Endothelial cell of umbilical vein (primary cell): ENCODE data around the gene MAGEA11. TPM values are rescaled to one million over a fixed set of nuclear protein-coding genes. Genes with fewer than 3 reads are reported as not detected.

Experiments
- BruUV-seq: library from RNA; stranded (reverse); fragments of 400-500 nt; replicated peaks from 2 replicates; lab custom pipeline; 2021; lab: Mats Ljungman, UMichigan
- CTCF ChIA-PET: fragments of 300-600, 350-600 bp; sonication (Branson Sonifier 250); formaldehyde crosslinking; loops from one replicate; lab custom pipeline; 2021; ENCODE audit warnings: antibody characterized with exemption, inconsistent platforms; lab: Charles Lee
- POLR2A ChIA-PET: fragments of 300-600, 350-600 bp; sonication (Branson Sonifier 250); formaldehyde crosslinking; loops from one replicate; lab custom pipeline; 2021; ENCODE audit warnings: antibody characterized with exemption, inconsistent platforms; lab: Charles Lee
- DNase-seq: peaks from one replicate; pipeline ENCODE4 v3.0.0-alpha.2; 2011; ENCODE audit warnings: low read depth, low spot score
- FAIRE-seq: peaks from 2 replicates; lab custom pipeline; 2011; peaks lifted over from hg19 to GRCh38; lab: Jason Lieb, UNC
- H2AFZ ChIP-seq: 2 replicates; pipeline ENCODE4 v1.6.0; 2012; ENCODE audit warnings: low read depth, low read length, control low read depth, inconsistent platforms
- H3K27ac ChIP-seq: 2 replicates; pipeline ENCODE4 v1.5.1; 2011; ENCODE audit warnings: low read depth, mild to moderate bottlenecking, control low read depth, low read length, moderate library complexity; ENCODE audit not compliant: insufficient read depth
- H3K27me3 ChIP-seq, 2 experiments: 2 replicates each; pipeline versions ENCODE4 v1.6.0 to v1.6.1; 2011; ENCODE audit warnings: low read length in 2 of 2, mixed read lengths in 1 of 2; ENCODE audit not compliant: control insufficient read depth in 2 of 2, insufficient read depth in 2 of 2
- H3K36me3 ChIP-seq, 2 experiments: 2 replicates in 1 of 2; 3 replicates in 1 of 2; pipeline ENCODE4 v1.5.1; 2011; ENCODE audit warnings: low read length in 2 of 2, mild to moderate bottlenecking in 1 of 2, moderate library complexity in 1 of 2; ENCODE audit not compliant: control insufficient read depth in 2 of 2, insufficient read depth in 2 of 2; ENCODE audit errors: extremely low read depth in 1 of 2
- H3K4me1 ChIP-seq: 3 replicates; pipeline ENCODE4 v1.5.1; 2011; ENCODE audit warnings: mild to moderate bottlenecking, low read length; ENCODE audit not compliant: control insufficient read depth, insufficient read depth; ENCODE audit errors: extremely low read depth
- H3K4me2 ChIP-seq: 2 replicates; pipeline ENCODE4 v1.6.1; 2011; ENCODE audit warnings: low read length, control low read depth, mixed read lengths; ENCODE audit not compliant: insufficient read depth
- H3K4me3 ChIP-seq, 3 experiments: fragments of 200-600 bp in 1 of 3; sonication (generic), shearing (Covaris generic) in 1 of 3; replicated peaks in 1 of 3; 2 replicates each; pipeline ENCODE4 v1.5.1; 2011 to 2016; ENCODE audit warnings: control low read depth in 3 of 3, low read length in 3 of 3, mild to moderate bottlenecking in 2 of 3, inconsistent platforms in 1 of 3, low read depth in 1 of 3, moderate library complexity in 1 of 3; ENCODE audit not compliant: insufficient read depth in 1 of 3
- H3K79me2 ChIP-seq: 2 replicates; pipeline ENCODE4 v1.6.0; 2012; ENCODE audit warnings: low read length, inconsistent platforms; ENCODE audit not compliant: control insufficient read depth, insufficient read depth
- H3K9ac ChIP-seq: replicated peaks from 2 replicates; pipeline ENCODE3; 2011; ENCODE audit warnings: low read length, control low read depth; ENCODE audit not compliant: insufficient read depth; ENCODE audit errors: extremely low read depth
- H3K9me1 ChIP-seq: replicated peaks from 3 replicates; pipeline ENCODE4 v1.6.0; 2011; ENCODE audit warnings: mild to moderate bottlenecking, low read length; ENCODE audit not compliant: control insufficient read depth, insufficient read depth; ENCODE audit errors: extremely low read depth
- H3K9me3 ChIP-seq: replicated peaks from 2 replicates; pipeline ENCODE4 v1.5.1; 2012; ENCODE audit warnings: low read length, inconsistent platforms; ENCODE audit not compliant: control insufficient read depth, insufficient read depth
- H4K20me1 ChIP-seq: replicated peaks from 2 replicates; pipeline ENCODE3; 2011; ENCODE audit warnings: mild to moderate bottlenecking, low read length; ENCODE audit not compliant: control insufficient read depth, insufficient read depth; ENCODE audit errors: extremely low read depth
- CTCF ChIP-seq, 2 donors: IDR thresholded peaks; 1 replicate in 1 of 2; 2 replicates in 1 of 2; pipeline ENCODE4 v1.5.1; 2011; ENCODE audit warnings: low read length in 2 of 2, mild to moderate bottlenecking in 2 of 2, moderate library complexity in 2 of 2, control low read depth in 1 of 2, inconsistent platforms in 1 of 2, low read depth in 1 of 2; ENCODE audit not compliant: insufficient read depth in 1 of 2; ENCODE audit errors: extremely low read depth in 1 of 2
- EZH2 ChIP-seq: IDR thresholded peaks from 2 replicates; pipeline ENCODE4 v1.6.1; 2012; ENCODE audit warnings: borderline replicate concordance, low read depth, mild to moderate bottlenecking, moderate library complexity, low read length, inconsistent platforms; ENCODE audit not compliant: severe bottlenecking
- FOS ChIP-seq: IDR thresholded peaks from 2 replicates; pipeline ENCODE4 v1.6.1; 2011; ENCODE audit warnings: mild to moderate bottlenecking, low read length, moderate library complexity, borderline replicate concordance; ENCODE audit not compliant: insufficient read depth
- GATA2 ChIP-seq: IDR thresholded peaks from 2 replicates; pipeline ENCODE4 v1.7.0; 2011; ENCODE audit warnings: low read depth, mild to moderate bottlenecking, moderate library complexity, mixed read lengths, low read length; ENCODE audit not compliant: insufficient read length, insufficient read depth
- JUN ChIP-seq: IDR thresholded peaks from 2 replicates; pipeline ENCODE4 v1.6.1; 2011; ENCODE audit warnings: borderline replicate concordance, low read depth; ENCODE audit not compliant: insufficient read length, insufficient read depth
- MYC ChIP-seq: IDR thresholded peaks from one replicate; pipeline ENCODE4 v1.6.1; 2011; ENCODE audit warnings: mild to moderate bottlenecking, low read depth, low read length
- POLR2A ChIP-seq: IDR thresholded peaks from 2 replicates; pipeline ENCODE4 v1.6.1; 2012; ENCODE audit warnings: low read depth, mild to moderate bottlenecking, control low read depth, low read length
- POLR2AphosphoS5 ChIP-seq: IDR thresholded peaks from 2 replicates; pipeline ENCODE4 v1.6.1; 2012; ENCODE audit warnings: low read depth, mild to moderate bottlenecking, control low read depth, low read length, moderate library complexity; ENCODE audit not compliant: insufficient read depth
- dilution Hi-C: fragments of 300-500 bp; cut with MboI; formaldehyde crosslinking; loops from one replicate; pipeline ENCODE4 v1.15.0; 2019; ENCODE audit warnings: low sequenced_read_pairs; ENCODE audit not compliant: extremely low pct_ligation_motif_present
- intact Hi-C: fragments of 100-400 bp; cut with micrococcal nuclease; formaldehyde crosslinking; loops from one replicate; pipeline ENCODE4 v1.10.0; 2022
- polyA plus RNA-seq, 4 experiments: library from polyadenylated mRNA; depleted of rRNA in 3 of 4; stranded (reverse) in 3 of 4; unstranded in 1 of 4; fragments of >200 nt; gene quantifications; 2 replicates each; pipeline versions ENCODE4 v1.2.1 to v1.2.3, GENCODE V29; 2011 to 2012; ENCODE audit warnings: missing spikeins in 1 of 4
- total RNA-seq: library from RNA; stranded (reverse); gene quantifications from 2 replicates; pipeline ENCODE4 v1.2.3, GENCODE V29; 2021
- TF ChIP-seq, protein P1 (sequence below): IDR thresholded peaks from 2 replicates; pipeline ENCODE4 v1.6.1; 2011; ENCODE audit not compliant: insufficient read depth, insufficient read length

MAGEA11 gene
- total and polyA plus RNA-seq, 2 donors (not counting 3 experiments of a cell fraction or from before 2014, with no cell fraction given), result not detected

- dilution Hi-C loops (no loop called here), intact Hi-C loops (no loop called here)
- H4K20me1 ChIP-seq, result no peaks in the 10 kb centered on the region
- no peak overlapping the region for H3K4me2 ChIP-seq
- BruUV-seq, result no TSS peak
- no peak for DNase-seq
- H3K4me3 ChIP-seq, result no peak overlapping the region
- no peak overlapping the region for H3K27ac ChIP-seq
- H3K79me2 ChIP-seq, result no peaks in the 10 kb centered on the region
- H3K27me3 ChIP-seq, result no peaks in the 10 kb centered on the region
- H3K36me3 ChIP-seq, result no peaks in the 10 kb centered on the region
- POLR2A ChIA-PET, result no interaction called here
- no peak for FAIRE-seq
- H2AFZ ChIP-seq, result no peak overlapping the region
- CTCF ChIA-PET, result no interaction called here
- no peak for TF ChIP-seq CTCF (IDR thresholded peaks at IDR 0.05; ENCODE audit: extremely low read depth in 1 of 2, insufficient read depth in 1 of 2, low read depth in 1 of 2, low read length in 2 of 2)
- TF ChIP-seq MYC, result no peak
- no peak for TF ChIP-seq GATA2
- no peak for TF ChIP-seq EZH2
- H3K4me1 ChIP-seq, result no peaks in the 10 kb centered on the region
- no peak overlapping the region for H3K9ac ChIP-seq
- no peaks in the 10 kb centered on the region for H3K9me3 ChIP-seq
- no peaks in the 10 kb centered on the region for H3K9me1 ChIP-seq
Measured at GRCh38 chrX:149713279-149714050, 1.6 kb downstream of the MAGEA11 start.

GRCh38 chrX:149715468-149715867 is 3.6 kb downstream of the MAGEA11 start:
- no peak overlapping the region for H2AFZ ChIP-seq
- BruUV-seq, result no TSS peak
- H3K9me3 ChIP-seq, result no peaks in the 10 kb centered on the region
- intact Hi-C loops (no loop called here), dilution Hi-C loops (no loop called here)
- H3K27me3 ChIP-seq, result peaks cover 0 to 3% of the 10 kb centered on the region in 2 experiments
- no peak overlapping the region for H3K4me3 ChIP-seq
- ChIA-PET POLR2A (no interaction called here), CTCF (no interaction called here)
- FAIRE-seq (no peak), DNase-seq (no peak)
- no peaks in the 10 kb centered on the region for H3K9me1 ChIP-seq
- H4K20me1 ChIP-seq, result no peaks in the 10 kb centered on the region
- TF ChIP-seq CTCF (IDR thresholded peaks at IDR 0.05; ENCODE audit: extremely low read depth in 1 of 2, insufficient read depth in 1 of 2, low read depth in 1 of 2, low read length in 2 of 2), result no peak
- no peak for TF ChIP-seq POLR2A
- TF ChIP-seq EZH2, result no peak
- no peak for TF ChIP-seq JUN
- TF ChIP-seq, protein P1, sequence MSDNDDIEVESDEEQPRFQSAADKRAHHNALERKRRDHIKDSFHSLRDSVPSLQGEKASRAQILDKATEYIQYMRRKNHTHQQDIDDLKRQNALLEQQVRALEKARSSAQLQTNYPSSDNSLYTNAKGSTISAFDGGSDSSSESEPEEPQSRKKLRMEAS, result no peak
- TF ChIP-seq MYC, result no peak
- TF ChIP-seq GATA2, result no peak
- TF ChIP-seq FOS, result no peak
- TF ChIP-seq POLR2AphosphoS5, result no peak
- H3K79me2 ChIP-seq, result no peaks in the 10 kb centered on the region
- H3K27ac ChIP-seq, result no peak overlapping the region
- no peak overlapping the region for H3K9ac ChIP-seq
- H3K36me3 ChIP-seq, result no peaks in the 10 kb centered on the region
- H3K4me2 ChIP-seq, result no peak overlapping the region
- no peaks in the 10 kb centered on the region for H3K4me1 ChIP-seq
